ENCODE data around the gene RNF115. TPM values are rescaled to one million over a fixed set of nuclear protein-coding genes. Genes with fewer than 3 reads are reported as not detected.

The RNF115 gene
- total RNA-seq, 1 experiment from 2014 or later: 9.5 TPM

- intact Hi-C loops (cut with micrococcal nuclease): no loop called here
- no peaks in the 10 kb centered on the region for H3K9me2 ChIP-seq (ENCODE audit: insufficient read depth)
- H3K79me2 ChIP-seq (ENCODE audit: insufficient read depth, low read length): no peaks in the 10 kb centered on the region
- no peak overlapping the region for H3K4me3 ChIP-seq (replicated peaks in 1 of 2; ENCODE audit: low read depth in 1 of 2, low read length in 2 of 2)
- CTCF ChIA-PET: no interaction called here
- TF ChIP-seq SRF (IDR thresholded peaks at IDR 0.05; ENCODE audit: low read depth) (no peak), POLR2A (IDR thresholded peaks at IDR 0.05; ENCODE audit: borderline replicate concordance, extremely low read depth, insufficient read depth, insufficient read length) (no peak), POLR2AphosphoS5 (IDR thresholded peaks at IDR 0.05; ENCODE audit: low read depth, low read length) (no peak), ZBTB33 (IDR thresholded peaks at IDR 0.05; ENCODE audit: extremely low read depth, insufficient replicate concordance, low read length) (no peak), EGR1 (IDR thresholded peaks at IDR 0.05; ENCODE audit: low read depth) (no peak), SP1 (IDR thresholded peaks at IDR 0.05; ENCODE audit: low read depth) (no peak), ZFX (IDR thresholded peaks at IDR 0.05) (no peak), ELF1 (IDR thresholded peaks at IDR 0.05; ENCODE audit: borderline replicate concordance, low read depth) (no peak), TCF7L2 (IDR thresholded peaks at IDR 0.05; ENCODE audit: borderline replicate concordance, extremely low read depth, insufficient read depth, insufficient read length) (no peak), ZNF274 (IDR thresholded peaks at IDR 0.05; ENCODE audit: low read depth, low read length) (no peak), EZH2 (IDR thresholded peaks at IDR 0.05) (no peak), CBX3 (IDR thresholded peaks at IDR 0.05; ENCODE audit: low read depth) (no peak)
- TF ChIP-seq, protein P1, sequence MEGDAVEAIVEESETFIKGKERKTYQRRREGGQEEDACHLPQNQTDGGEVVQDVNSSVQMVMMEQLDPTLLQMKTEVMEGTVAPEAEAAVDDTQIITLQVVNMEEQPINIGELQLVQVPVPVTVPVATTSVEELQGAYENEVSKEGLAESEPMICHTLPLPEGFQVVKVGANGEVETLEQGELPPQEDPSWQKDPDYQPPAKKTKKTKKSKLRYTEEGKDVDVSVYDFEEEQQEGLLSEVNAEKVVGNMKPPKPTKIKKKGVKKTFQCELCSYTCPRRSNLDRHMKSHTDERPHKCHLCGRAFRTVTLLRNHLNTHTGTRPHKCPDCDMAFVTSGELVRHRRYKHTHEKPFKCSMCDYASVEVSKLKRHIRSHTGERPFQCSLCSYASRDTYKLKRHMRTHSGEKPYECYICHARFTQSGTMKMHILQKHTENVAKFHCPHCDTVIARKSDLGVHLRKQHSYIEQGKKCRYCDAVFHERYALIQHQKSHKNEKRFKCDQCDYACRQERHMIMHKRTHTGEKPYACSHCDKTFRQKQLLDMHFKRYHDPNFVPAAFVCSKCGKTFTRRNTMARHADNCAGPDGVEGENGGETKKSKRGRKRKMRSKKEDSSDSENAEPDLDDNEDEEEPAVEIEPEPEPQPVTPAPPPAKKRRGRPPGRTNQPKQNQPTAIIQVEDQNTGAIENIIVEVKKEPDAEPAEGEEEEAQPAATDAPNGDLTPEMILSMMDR (IDR thresholded peaks at IDR 0.05 in 2 of 3, conservative IDR thresholded peaks at IDR 0.05 in 1 of 3; ENCODE audit: borderline replicate concordance in 1 of 3, insufficient read depth in 1 of 3, low read depth in 2 of 3, low read length in 2 of 3): no peak
- TF ChIP-seq, protein P2, sequence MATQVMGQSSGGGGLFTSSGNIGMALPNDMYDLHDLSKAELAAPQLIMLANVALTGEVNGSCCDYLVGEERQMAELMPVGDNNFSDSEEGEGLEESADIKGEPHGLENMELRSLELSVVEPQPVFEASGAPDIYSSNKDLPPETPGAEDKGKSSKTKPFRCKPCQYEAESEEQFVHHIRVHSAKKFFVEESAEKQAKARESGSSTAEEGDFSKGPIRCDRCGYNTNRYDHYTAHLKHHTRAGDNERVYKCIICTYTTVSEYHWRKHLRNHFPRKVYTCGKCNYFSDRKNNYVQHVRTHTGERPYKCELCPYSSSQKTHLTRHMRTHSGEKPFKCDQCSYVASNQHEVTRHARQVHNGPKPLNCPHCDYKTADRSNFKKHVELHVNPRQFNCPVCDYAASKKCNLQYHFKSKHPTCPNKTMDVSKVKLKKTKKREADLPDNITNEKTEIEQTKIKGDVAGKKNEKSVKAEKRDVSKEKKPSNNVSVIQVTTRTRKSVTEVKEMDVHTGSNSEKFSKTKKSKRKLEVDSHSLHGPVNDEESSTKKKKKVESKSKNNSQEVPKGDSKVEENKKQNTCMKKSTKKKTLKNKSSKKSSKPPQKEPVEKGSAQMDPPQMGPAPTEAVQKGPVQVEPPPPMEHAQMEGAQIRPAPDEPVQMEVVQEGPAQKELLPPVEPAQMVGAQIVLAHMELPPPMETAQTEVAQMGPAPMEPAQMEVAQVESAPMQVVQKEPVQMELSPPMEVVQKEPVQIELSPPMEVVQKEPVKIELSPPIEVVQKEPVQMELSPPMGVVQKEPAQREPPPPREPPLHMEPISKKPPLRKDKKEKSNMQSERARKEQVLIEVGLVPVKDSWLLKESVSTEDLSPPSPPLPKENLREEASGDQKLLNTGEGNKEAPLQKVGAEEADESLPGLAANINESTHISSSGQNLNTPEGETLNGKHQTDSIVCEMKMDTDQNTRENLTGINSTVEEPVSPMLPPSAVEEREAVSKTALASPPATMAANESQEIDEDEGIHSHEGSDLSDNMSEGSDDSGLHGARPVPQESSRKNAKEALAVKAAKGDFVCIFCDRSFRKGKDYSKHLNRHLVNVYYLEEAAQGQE (IDR thresholded peaks at IDR 0.05; ENCODE audit: low read depth): no peak
- no peaks in the 10 kb centered on the region for H3K4me1 ChIP-seq (ENCODE audit: control insufficient read depth in 1 of 2, insufficient read depth in 2 of 2, low read length in 2 of 2)
- POLR2A ChIA-PET: no interaction called here
- H3K9ac ChIP-seq (ENCODE audit: low read length): no peak overlapping the region
- RAD21 ChIA-PET (ENCODE audit: low non-redundant PET in 1 of 2, low total read pairs in 2 of 2, uncharacterized antibody in 2 of 2, unreplicated experiment in 2 of 2): no interaction called here
- no TSS peak for BruUV-seq (replicated peaks)
- H3K36me3 ChIP-seq (ENCODE audit: control insufficient read depth in 1 of 2, insufficient read depth in 2 of 2, low read length in 2 of 2): no peaks in the 10 kb centered on the region
- no peak for ATAC-seq
- no peaks in the 10 kb centered on the region for H3K27me3 ChIP-seq (ENCODE audit: insufficient read depth, low read length)
- no peak overlapping the region for H3K27ac ChIP-seq (ENCODE audit: low read depth, low read length)
- no peaks in the 10 kb centered on the region for H3K9me3 ChIP-seq (ENCODE audit: control insufficient read depth in 1 of 2, insufficient read depth in 1 of 2, low read depth in 1 of 2, low read length in 2 of 2)
- no peaks in the 10 kb centered on the region for H4K20me1 ChIP-seq (ENCODE audit: insufficient read depth)
- no peak for DNase-seq (ENCODE audit: low read depth, low spot score)
- no peak overlapping the region for H3K4me2 ChIP-seq (ENCODE audit: low read length)
- H2AFZ ChIP-seq (ENCODE audit: low read depth, low read length, poor library complexity, severe bottlenecking): no peak overlapping the region
Observed at GRCh38 chr1:145696630-145696960, 127.3 kb downstream of the RNF115 start.

All from HCT116 (cell line).